ENCODE results near the gene CDH19. TPM values are rescaled to one million over a fixed set of nuclear protein-coding genes. Genes with fewer than 3 reads are reported as not detected.

CDH19 gene
- total and polyA plus RNA-seq, 9 donors = 0.18 to 3.5 (median 1.8) TPM; not detected in 1

- intact Hi-C loops (cut with DNase I) = no loop called here
- 74 to 87% (median 74%) methylated on average over 4 of the region's 4 CpGs for WGBS, 3 donors
- H3K27ac ChIP-seq = no peak overlapping the region
- no peaks in the 10 kb centered on the region for H3K9me3 ChIP-seq
- H3K4me3 ChIP-seq = no peak overlapping the region
- no peaks in the 10 kb centered on the region for H3K36me3 ChIP-seq
- DNase-seq = no peak
- TF ChIP-seq POLR2A (IDR thresholded peaks at IDR 0.05) = no peak
- TF ChIP-seq EP300 (IDR thresholded peaks at IDR 0.05) = no peak
- no peak for TF ChIP-seq CTCF (IDR thresholded peaks at IDR 0.05)
- no peaks in the 10 kb centered on the region for H3K27me3 ChIP-seq
- H3K4me1 ChIP-seq (ENCODE audit: insufficient read depth) = no peaks in the 10 kb centered on the region
These were observed 16.5 kb downstream of the CDH19 start for GRCh38 chr18:66587430-66587829.

- Histone ChIP-seq H3K9me3 (no peaks in the 10 kb centered on the region), H3K27me3 (no peaks in the 10 kb centered on the region), H3K4me1 (ENCODE audit: insufficient read depth) (no peaks in the 10 kb centered on the region), H3K27ac (no peak overlapping the region), H3K36me3 (no peaks in the 10 kb centered on the region), H3K4me3 (no peak overlapping the region)
- no peak for TF ChIP-seq POLR2A (IDR thresholded peaks at IDR 0.05)
- TF ChIP-seq CTCF (IDR thresholded peaks at IDR 0.05) = no peak
- no peak for TF ChIP-seq EP300 (IDR thresholded peaks at IDR 0.05)
- DNase-seq = no peak
- intact Hi-C loops (cut with DNase I) = no loop called here
These were observed 21.7 kb downstream of the CDH19 start for GRCh38 chr18:66582211-66582610.

GRCh38 chr18:66575263-66575662 is 28.6 kb downstream of the CDH19 start:
- Histone ChIP-seq H3K27ac (no peak overlapping the region), H3K4me1 (ENCODE audit: insufficient read depth) (no peaks in the 10 kb centered on the region), H3K27me3 (no peaks in the 10 kb centered on the region), H3K36me3 (no peaks in the 10 kb centered on the region), H3K9me3 (no peaks in the 10 kb centered on the region), H3K4me3 (no peak overlapping the region)
- TF ChIP-seq EP300 (IDR thresholded peaks at IDR 0.05) (no peak), POLR2A (IDR thresholded peaks at IDR 0.05) (no peak), CTCF (IDR thresholded peaks at IDR 0.05) (no peak)
- no peak for DNase-seq
- 77 to 83% (median 82%) methylated on average over 2 of the region's 2 CpGs for WGBS, 3 donors
- intact Hi-C loops (cut with DNase I) = no loop called here

- intact Hi-C loops (cut with DNase I) = no loop called here
- Histone ChIP-seq H3K36me3 (no peaks in the 10 kb centered on the region), H3K4me1 (ENCODE audit: insufficient read depth) (no peaks in the 10 kb centered on the region), H3K4me3 (no peak overlapping the region), H3K9me3 (no peaks in the 10 kb centered on the region), H3K27ac (no peak overlapping the region), H3K27me3 (no peaks in the 10 kb centered on the region)
- WGBS, 3 donors = 18 to 21% (median 19%) methylated on average over 6 of the region's 6 CpGs
- TF ChIP-seq EP300 (IDR thresholded peaks at IDR 0.05) (no peak), CTCF (IDR thresholded peaks at IDR 0.05) (no peak), POLR2A (IDR thresholded peaks at IDR 0.05) (no peak)
- no peak for DNase-seq
These were observed 32.0 kb downstream of the CDH19 start for GRCh38 chr18:66571845-66572244.

- 80 to 87% (median 84%) methylated on average over 5 of the region's 5 CpGs for WGBS, 3 donors
- Histone ChIP-seq H3K27ac (no peak overlapping the region), H3K27me3 (no peaks in the 10 kb centered on the region), H3K9me3 (no peaks in the 10 kb centered on the region), H3K4me3 (no peak overlapping the region), H3K36me3 (no peaks in the 10 kb centered on the region), H3K4me1 (ENCODE audit: insufficient read depth) (no peaks in the 10 kb centered on the region)
- TF ChIP-seq POLR2A (IDR thresholded peaks at IDR 0.05) (no peak), CTCF (IDR thresholded peaks at IDR 0.05) (no peak), EP300 (IDR thresholded peaks at IDR 0.05) (no peak)
- no peak for DNase-seq
- intact Hi-C loops (cut with DNase I) = no loop called here
These were observed 37.3 kb downstream of the CDH19 start for GRCh38 chr18:66566616-66567015.
